Fibroblast of mammary gland (primary cell): ENCODE measurements around the gene LAT.
"Not testable (repeated sequence)": the region's sequence is repeated elsewhere in the genome, so short reads cannot be mapped to it uniquely, and the experiment has no call there.

Experiments
- DNase-seq: peaks from one replicate; pipeline ENCODE4 v3.0.0-alpha.2; 2010; ENCODE audit warnings: low read depth
- H3K4me3 ChIP-seq: 2 replicates; pipeline ENCODE4 v1.5.1; 2011; ENCODE audit warnings: low read depth, mild to moderate bottlenecking, low read length, moderate library complexity; ENCODE audit not compliant: control insufficient read depth
- CTCF ChIP-seq: conservative IDR thresholded peaks from 2 replicates; pipeline ENCODE4 v1.5.1; 2011; ENCODE audit warnings: low read depth, low read length, inconsistent platforms; ENCODE audit not compliant: control insufficient read depth, insufficient read depth

The LAT gene

GRCh38 chr16:28990375-28991040, 5.7 kb downstream of the LAT start:
- no peak overlapping the region for H3K4me3 ChIP-seq
- TF ChIP-seq CTCF = no peak
- DNase-seq = no peak

- no peak overlapping the region for H3K4me3 ChIP-seq
- no peak for TF ChIP-seq CTCF
- no peak for DNase-seq
These were observed 6.8 kb downstream of the LAT start for GRCh38 chr16:28991687-28992086.

GRCh38 chr16:28992496-28992895, 7.6 kb downstream of the LAT start:
- no peak for TF ChIP-seq CTCF
- H3K4me3 ChIP-seq = no peak overlapping the region
- DNase-seq = no peak

- no peak for TF ChIP-seq CTCF
- H3K4me3 ChIP-seq = no peak overlapping the region
These were observed 14.0 kb downstream of the LAT start for GRCh38 chr16:28998837-28999236.

GRCh38 chr16:28999577-28999976, 14.7 kb downstream of the LAT start:
- no peak for DNase-seq
- no peak for TF ChIP-seq CTCF
- no peak overlapping the region for H3K4me3 ChIP-seq

More at GRCh38 chr16:28998837-28999236, 14.0 kb downstream of the LAT start:
- DNase-seq = no peak

- DNase-seq = no peak
- TF ChIP-seq CTCF = no peak
- H3K4me3 ChIP-seq = no peak overlapping the region
These were observed 15.2 kb downstream of the LAT start for GRCh38 chr16:29000019-29000418.

GRCh38 chr16:29004496-29005139, 19.8 kb downstream of the LAT start:
- H3K4me3 ChIP-seq = not testable (repeated sequence)
- peak; percentile 60 for DNase-seq
